ENCODE data around the gene ZSCAN31.

GRCh38 chr6:28380381-28380780 lies 44.4 kb upstream of the ZSCAN31 start:
- TF ChIP-seq POLR2A (IDR thresholded peaks at IDR 0.05; ENCODE audit: low read length): no peak
- TF ChIP-seq GATA1 (IDR thresholded peaks at IDR 0.05; ENCODE audit: low read depth, low read length): no peak
